H9 (cell line): ENCODE measurements around the gene MCEMP1. TPM values are rescaled to one million over a fixed set of nuclear protein-coding genes. Genes with fewer than 3 reads are reported as not detected.

Experiments used
- DNase-seq: peaks from one replicate; pipeline ENCODE4 v3.0.0-alpha.2; 2017
- H2AFZ ChIP-seq: one replicate; pipeline ENCODE4 v1.6.1; 2013; ENCODE audit warnings: mild to moderate bottlenecking, low read length, control low read depth, moderate library complexity
- H2AK5ac ChIP-seq: 2 replicates; pipeline ENCODE4 v1.6.1; 2013; ENCODE audit warnings: low read length, control low read depth, mixed read lengths; ENCODE audit not compliant: insufficient read length
- H2BK120ac ChIP-seq: one replicate; pipeline ENCODE4 v1.6.1; 2013; ENCODE audit warnings: low read depth, mild to moderate bottlenecking, low read length, control low read depth, inconsistent platforms; ENCODE audit not compliant: poor library complexity, severe bottlenecking
- H2BK12ac ChIP-seq: 2 replicates; pipeline ENCODE4 v1.6.1; 2013; ENCODE audit warnings: low read length, control low read depth, mixed read lengths, low read depth; ENCODE audit not compliant: insufficient read length
- H2BK15ac ChIP-seq: 2 replicates; pipeline ENCODE4 v1.6.1; 2013; ENCODE audit warnings: low read depth, low read length, control low read depth
- H2BK20ac ChIP-seq: one replicate; pipeline ENCODE4 v1.6.1; 2013; ENCODE audit warnings: low read depth, mild to moderate bottlenecking, low read length, control low read depth, inconsistent platforms; ENCODE audit not compliant: poor library complexity, severe bottlenecking
- H2BK5ac ChIP-seq: 2 replicates; pipeline ENCODE4 v1.6.1; 2013; ENCODE audit warnings: low read length, control low read depth, mixed read lengths; ENCODE audit not compliant: insufficient read length
- H3K14ac ChIP-seq: 2 replicates; pipeline ENCODE4 v1.6.1; 2013; ENCODE audit warnings: low read length, control low read depth; ENCODE audit not compliant: insufficient read depth
- H3K18ac ChIP-seq: 2 replicates; pipeline ENCODE4 v1.6.1; 2013; ENCODE audit warnings: low read depth, mild to moderate bottlenecking, mixed read lengths, low read length, control low read depth; ENCODE audit not compliant: insufficient read length
- H3K23ac ChIP-seq: 2 replicates; pipeline ENCODE4 v1.6.1; 2013; ENCODE audit warnings: low read length, control low read depth, mixed read lengths, low read depth; ENCODE audit not compliant: insufficient read length
- H3K23me2 ChIP-seq: 2 replicates; pipeline ENCODE4 v1.6.1; 2013; ENCODE audit warnings: low read depth, mild to moderate bottlenecking, mixed read lengths, low read length, control low read depth; ENCODE audit not compliant: insufficient read length, poor library complexity, severe bottlenecking
- H3K27ac ChIP-seq: 2 replicates; pipeline ENCODE4 v1.5.1; 2013; ENCODE audit warnings: low read length, control low read depth, mixed read lengths, low read depth; ENCODE audit not compliant: insufficient read length
- H3K27me3 ChIP-seq: 2 replicates; pipeline ENCODE4 v1.6.1; 2013; ENCODE audit warnings: low read length, control low read depth, inconsistent platforms; ENCODE audit not compliant: insufficient read depth
- H3K4ac ChIP-seq: 2 replicates; pipeline ENCODE4 v1.6.1; 2013; ENCODE audit warnings: low read depth, mild to moderate bottlenecking, control low read depth, inconsistent platforms, low read length, moderate library complexity
- H3K4me1 ChIP-seq: 2 replicates; pipeline ENCODE4 v1.6.1; 2013; ENCODE audit warnings: low read length, control low read depth, inconsistent platforms; ENCODE audit not compliant: insufficient read depth
- H3K4me2 ChIP-seq: 2 replicates; pipeline ENCODE4 v1.6.1; 2013; ENCODE audit warnings: low read length, control low read depth, mixed read lengths; ENCODE audit not compliant: insufficient read length, insufficient read depth
- H3K56ac ChIP-seq: 2 replicates; pipeline ENCODE4 v1.6.1; 2013; ENCODE audit warnings: low read depth, mild to moderate bottlenecking, mixed read lengths, low read length, control low read depth; ENCODE audit not compliant: insufficient read length
- H3K79me1 ChIP-seq: 2 replicates; pipeline ENCODE4 v1.6.1; 2013; ENCODE audit warnings: low read depth, mild to moderate bottlenecking, moderate library complexity, low read length, control low read depth, inconsistent platforms; ENCODE audit not compliant: insufficient read depth, poor library complexity, severe bottlenecking
- H3K79me2 ChIP-seq: 2 replicates; pipeline ENCODE4 v1.6.1; 2013; ENCODE audit warnings: low read length, control low read depth, inconsistent platforms; ENCODE audit not compliant: insufficient read depth
- H3K9ac ChIP-seq: 2 replicates; pipeline ENCODE4 v1.6.1; 2013; ENCODE audit warnings: low read length, control low read depth, mixed read lengths; ENCODE audit not compliant: insufficient read length; ENCODE audit errors: extremely low read depth
- H3K9me3 ChIP-seq: one replicate; pipeline ENCODE4 v1.6.1; 2013; ENCODE audit warnings: low read depth, low read length, inconsistent platforms; ENCODE audit not compliant: control insufficient read depth
- H3T11ph ChIP-seq: one replicate; pipeline ENCODE4 v1.6.1; 2013; ENCODE audit warnings: mild to moderate bottlenecking, low read length, control low read depth, inconsistent platforms
- H4K20me1 ChIP-seq: one replicate; pipeline ENCODE4 v1.6.1; 2013; ENCODE audit not compliant: control insufficient read depth, insufficient read length, insufficient read depth
- H4K5ac ChIP-seq: 2 replicates; pipeline ENCODE4 v1.6.1; 2013; ENCODE audit warnings: low read depth, mild to moderate bottlenecking, mixed read lengths, low read length, control low read depth; ENCODE audit not compliant: insufficient read length
- H4K8ac ChIP-seq: replicated peaks from 2 replicates; pipeline ENCODE4 v1.6.1; 2013; ENCODE audit warnings: low read length, control low read depth, mixed read lengths, low read depth; ENCODE audit not compliant: insufficient read length
- H4K91ac ChIP-seq: 2 replicates; pipeline ENCODE4 v1.6.1; 2013; ENCODE audit warnings: low read depth, mild to moderate bottlenecking, moderate library complexity, mixed read lengths, low read length, control low read depth; ENCODE audit not compliant: insufficient read length
- H3K27ac Mint-ChIP-seq, 3 experiments: 2 replicates in 2 of 3; 3 replicates in 1 of 3; pipeline ENCODE4 v1.8.0; 2020 to 2021; ENCODE audit warnings: mixed read lengths in 3 of 3, mild to moderate bottlenecking in 1 of 3, moderate library complexity in 1 of 3
- H3K27me3 Mint-ChIP-seq: 2 replicates; pipeline ENCODE4 v1.8.0; 2021; ENCODE audit warnings: low read depth, mild to moderate bottlenecking, moderate library complexity, mixed read lengths
- H3K36me3 Mint-ChIP-seq, 3 experiments: 2 replicates in 2 of 3; 3 replicates in 1 of 3; pipeline ENCODE4 v1.8.0; 2020 to 2021; ENCODE audit warnings: low read depth in 3 of 3, mixed read lengths in 3 of 3; ENCODE audit not compliant: insufficient read depth in 1 of 3
- H3K4me1 Mint-ChIP-seq, 2 experiments: 2 replicates each; pipeline ENCODE4 v1.8.0; 2020; ENCODE audit warnings: mixed read lengths in 2 of 2
- H3K4me3 Mint-ChIP-seq, 2 experiments: 2 replicates in 1 of 2; 3 replicates in 1 of 2; pipeline ENCODE4 v1.8.0; 2020 to 2021; ENCODE audit warnings: mild to moderate bottlenecking in 2 of 2, mixed read lengths in 2 of 2, moderate library complexity in 1 of 2
- H3K9me3 Mint-ChIP-seq, 2 experiments: 2 replicates in 1 of 2; 3 replicates in 1 of 2; pipeline ENCODE4 v1.8.0; 2020; ENCODE audit warnings: mild to moderate bottlenecking in 2 of 2, mixed read lengths in 2 of 2, moderate library complexity in 1 of 2
- WGBS: extraction: QIAGEN DNeasy Blood & Tissue Kit; methylation state at CpG from one replicate; pipeline ENCODE4 v1.1.7; 2013; ENCODE audit warnings: missing lambda C conversion rate, low lambda C conversion rate, mixed read lengths; ENCODE audit not compliant: insufficient read length; ENCODE audit errors: extremely low coverage; 5-methylcytosine and 5-hydroxymethylcytosine counted together
- total RNA-seq: library from RNA; stranded (reverse); gene quantifications from 2 replicates; pipeline ENCODE4 v1.2.1, GENCODE V29; 2021
- TF ChIP-seq, protein P1 (sequence below): fragments of 200-600 bp; sonication (generic); conservative IDR thresholded peaks from 3 replicates; pipeline ENCODE4 v1.8.0; 2021; ENCODE audit warnings: antibody characterized with exemption, mild to moderate bottlenecking

MCEMP1 gene
- total RNA-seq, 1 experiment from 2014 or later = not detected

DNA sequence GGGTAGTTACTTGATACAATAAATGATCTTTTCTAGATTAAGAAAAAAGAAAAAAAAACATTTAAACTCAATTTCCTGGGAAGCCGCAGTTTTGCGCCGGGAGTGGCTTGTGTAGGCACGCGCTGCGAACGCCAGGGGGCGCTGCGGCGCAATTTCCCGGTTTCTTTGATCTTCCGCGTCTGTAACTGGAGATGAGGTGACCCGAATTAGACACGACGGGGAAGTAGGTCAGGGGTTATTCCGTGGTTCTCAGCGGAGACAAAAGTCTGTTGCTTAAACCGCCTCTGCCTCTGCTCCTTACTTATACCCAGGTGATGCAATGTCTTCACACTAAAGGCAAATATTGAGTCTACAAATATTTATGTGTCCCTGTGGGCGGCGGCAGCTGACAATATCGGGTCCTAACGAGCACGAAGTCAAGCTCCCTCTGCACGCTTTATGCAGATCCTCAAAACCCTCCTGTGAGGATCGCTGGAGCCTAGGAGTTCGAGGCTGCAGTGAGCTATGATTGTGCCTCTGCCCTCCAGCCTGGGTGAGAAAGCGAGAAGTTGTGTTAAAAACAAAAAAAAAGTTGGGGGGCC lies 24.7 kb upstream of the MCEMP1 start:
- no peak overlapping the region for H2BK20ac ChIP-seq
- peaks cover 3 to 4% of the 10 kb centered on the region in 2 experiments for H3K4me1 Mint-ChIP-seq
- H4K20me1 ChIP-seq = no peaks in the 10 kb centered on the region
- TF ChIP-seq, protein P1, sequence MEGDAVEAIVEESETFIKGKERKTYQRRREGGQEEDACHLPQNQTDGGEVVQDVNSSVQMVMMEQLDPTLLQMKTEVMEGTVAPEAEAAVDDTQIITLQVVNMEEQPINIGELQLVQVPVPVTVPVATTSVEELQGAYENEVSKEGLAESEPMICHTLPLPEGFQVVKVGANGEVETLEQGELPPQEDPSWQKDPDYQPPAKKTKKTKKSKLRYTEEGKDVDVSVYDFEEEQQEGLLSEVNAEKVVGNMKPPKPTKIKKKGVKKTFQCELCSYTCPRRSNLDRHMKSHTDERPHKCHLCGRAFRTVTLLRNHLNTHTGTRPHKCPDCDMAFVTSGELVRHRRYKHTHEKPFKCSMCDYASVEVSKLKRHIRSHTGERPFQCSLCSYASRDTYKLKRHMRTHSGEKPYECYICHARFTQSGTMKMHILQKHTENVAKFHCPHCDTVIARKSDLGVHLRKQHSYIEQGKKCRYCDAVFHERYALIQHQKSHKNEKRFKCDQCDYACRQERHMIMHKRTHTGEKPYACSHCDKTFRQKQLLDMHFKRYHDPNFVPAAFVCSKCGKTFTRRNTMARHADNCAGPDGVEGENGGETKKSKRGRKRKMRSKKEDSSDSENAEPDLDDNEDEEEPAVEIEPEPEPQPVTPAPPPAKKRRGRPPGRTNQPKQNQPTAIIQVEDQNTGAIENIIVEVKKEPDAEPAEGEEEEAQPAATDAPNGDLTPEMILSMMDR = peak; percentile 99
- no peak overlapping the region for H3K18ac ChIP-seq
- H3K27ac Mint-ChIP-seq = no peak overlapping the region
- no peak overlapping the region for H3K9ac ChIP-seq
- H3K4me3 Mint-ChIP-seq = peak overlapping the region in 1 of 2 experiments; percentile 61; a peak in 3 of 5 replicates
- H3K27me3 ChIP-seq = peaks cover 4% of the 10 kb centered on the region; the same call in 1 of the 2 replicates
- H3K9me3 ChIP-seq = no peaks in the 10 kb centered on the region
- H3K27ac ChIP-seq = no peak overlapping the region
- H3K36me3 Mint-ChIP-seq = no peaks in the 10 kb centered on the region
- H4K91ac ChIP-seq = no peak overlapping the region
- no peak overlapping the region for H3T11ph ChIP-seq
- no peak overlapping the region for H2BK12ac ChIP-seq
- DNase-seq = peak; percentile 83
- peak overlapping the region; percentile 6 for H2AFZ ChIP-seq
- H3K4ac ChIP-seq = no peak overlapping the region
- no peak overlapping the region for H4K8ac ChIP-seq
- H3K27me3 Mint-ChIP-seq = peaks cover 74% of the 10 kb centered on the region
- H3K14ac ChIP-seq = no peak overlapping the region
- no peaks in the 10 kb centered on the region for H3K79me1 ChIP-seq
- no peaks in the 10 kb centered on the region for H3K23me2 ChIP-seq
- WGBS = no CpG with 5 or more reads among the region's 28 CpGs
- H2BK120ac ChIP-seq = no peak overlapping the region
- H2BK5ac ChIP-seq = no peak overlapping the region
- no peaks in the 10 kb centered on the region for H3K4me1 ChIP-seq
- H3K56ac ChIP-seq = no peak overlapping the region
- no peaks in the 10 kb centered on the region for H3K79me2 ChIP-seq
- no peak overlapping the region for H3K23ac ChIP-seq
- H2AK5ac ChIP-seq = no peak overlapping the region
- no peak overlapping the region for H2BK15ac ChIP-seq
- peaks cover 0 to 3% of the 10 kb centered on the region in 2 experiments; a peak in 2 of 5 replicates for H3K9me3 Mint-ChIP-seq
- no peak overlapping the region for H4K5ac ChIP-seq
- peak overlapping the region; percentile 14 for H3K4me2 ChIP-seq
